HepG2 (cell line): Measurements from ENCODE around the gene ZNF547. TPM values are rescaled to one million over a fixed set of nuclear protein-coding genes. Genes with fewer than 3 reads are reported as not detected.

Source experiments
- ATF1 ChIP-seq: IDR thresholded peaks from 2 replicates; pipeline ENCODE4 v1.6.1; 2016; ENCODE audit warnings: mild to moderate bottlenecking, control low read depth
- ETV5 ChIP-seq: IDR thresholded peaks from 2 replicates; pipeline ENCODE4 v1.6.1; 2018; ENCODE audit warnings: missing biosample characterization, missing genetic modification reagents, inconsistent platforms, borderline replicate concordance
- FOXA1 ChIP-seq, 2 experiments: fragments of 450-650 bp in 1 of 2; sonication (generic) in 1 of 2; formaldehyde crosslinking in 1 of 2; IDR thresholded peaks; 2 replicates each; pipeline versions ENCODE4 v1.4.0 to v1.6.1; 2016 to 2020; ENCODE audit warnings: missing genetic modification reagents in 1 of 2
- HDAC1 ChIP-seq: sonication (generic); formaldehyde crosslinking; IDR thresholded peaks from 2 replicates; pipeline ENCODE4 v1.5.1; 2020; ENCODE audit warnings: mild to moderate bottlenecking, missing genetic modification reagents
- HMG20A ChIP-seq: IDR thresholded peaks from 2 replicates; pipeline ENCODE4 v1.6.1; 2016; ENCODE audit warnings: borderline replicate concordance
- NONO ChIP-seq, 2 experiments: fragments of 450-650 bp in 1 of 2; sonication (generic) in 1 of 2; formaldehyde crosslinking in 1 of 2; IDR thresholded peaks in 1 of 2; conservative IDR thresholded peaks in 1 of 2; 2 replicates each; pipeline versions ENCODE4 v1.6.1 to v1.8.0; 2017 to 2022; ENCODE audit warnings: mild to moderate bottlenecking in 1 of 2, missing genetic modification reagents in 1 of 2, moderate library complexity in 1 of 2
- NR2F6 ChIP-seq, 2 experiments: IDR thresholded peaks; 2 replicates each; pipeline ENCODE4 v1.6.1; 2016; ENCODE audit warnings: antibody characterized with exemption in 1 of 2, mild to moderate bottlenecking in 1 of 2
- SMC3 ChIP-seq: IDR thresholded peaks from 2 replicates; pipeline ENCODE4 v1.6.1; 2011; ENCODE audit warnings: low read length, improper control_type of control experiment
- TAF1 ChIP-seq: sonication (generic); formaldehyde crosslinking; IDR thresholded peaks from 2 replicates; pipeline ENCODE4 v1.4.0; 2020; ENCODE audit warnings: missing genetic modification reagents
- TEAD2 ChIP-seq: sonication (generic); formaldehyde crosslinking; IDR thresholded peaks from 2 replicates; pipeline ENCODE4 v1.9.0; 2021; ENCODE audit warnings: missing genetic modification reagents
- ZFX ChIP-seq: sonication (generic); formaldehyde crosslinking; IDR thresholded peaks from 2 replicates; pipeline ENCODE4 v1.4.0; 2020; ENCODE audit warnings: mild to moderate bottlenecking, low read depth, missing genetic modification reagents, moderate library complexity
- ZNF234 ChIP-seq: sonication (generic); formaldehyde crosslinking; conservative IDR thresholded peaks from 2 replicates; pipeline ENCODE4 v1.5.1; 2020; ENCODE audit warnings: mild to moderate bottlenecking, missing genetic modification reagents
- ZNF264 ChIP-seq: sonication (generic); formaldehyde crosslinking; IDR thresholded peaks from 2 replicates; pipeline ENCODE4 v1.4.0; 2020; ENCODE audit warnings: missing genetic modification reagents
- ZNF276 ChIP-seq: sonication (generic); formaldehyde crosslinking; IDR thresholded peaks from 2 replicates; pipeline ENCODE4 v1.4.0; 2020; ENCODE audit warnings: mild to moderate bottlenecking, low read depth, missing genetic modification reagents
- ZNF646 ChIP-seq: sonication (generic); formaldehyde crosslinking; IDR thresholded peaks from 2 replicates; pipeline ENCODE4 v1.9.0; 2021; ENCODE audit warnings: mild to moderate bottlenecking, missing genetic modification reagents
- ZNF746 ChIP-seq: sonication (generic); formaldehyde crosslinking; IDR thresholded peaks from 2 replicates; pipeline ENCODE4 v1.8.0; 2022; ENCODE audit warnings: mild to moderate bottlenecking, missing genetic modification reagents
- polyA plus RNA-seq, 8 experiments: library from polyadenylated mRNA; depleted of rRNA in 3 of 8; stranded (reverse) in 7 of 8; unstranded in 1 of 8; fragments of >200 nt; fragmentation: Illumina TruSeq in 4 of 8; extraction: Trizol in 4 of 8; gene quantifications; 2 replicates each; pipeline versions ENCODE4 v1.2.1 to v1.2.3, GENCODE V29; 2011 to 2016; ENCODE audit warnings: low read depth in 4 of 8, missing spikeins in 1 of 8, mixed read lengths in 1 of 8; ENCODE audit not compliant: insufficient read depth in 1 of 8
- total RNA-seq, 5 experiments: library from RNA; depleted of rRNA; stranded (reverse); fragments of >200 nt; fragmentation: Illumina TruSeq; extraction: Trizol; gene quantifications; 2 replicates each; pipeline ENCODE4 v1.2.3, GENCODE V29; 2016; ENCODE audit warnings: low read depth in 1 of 5
- TF ChIP-seq, protein P1 (sequence below): sonication (generic); formaldehyde crosslinking; IDR thresholded peaks from 2 replicates; pipeline ENCODE4 v1.5.1; 2020; ENCODE audit warnings: mild to moderate bottlenecking, moderate library complexity, missing genetic modification reagents

ZNF547 gene
- total and polyA plus RNA-seq, 2 of the 13 experiments (the other 11 are each of a cell fraction or from before 2014, with no cell fraction given), result 2.0 to 2.6 TPM

GRCh38 chr19:57320180-57321084, 42.9 kb upstream of the ZNF547 start, which contains the start of gene ZNF543 (continued):
- TF ChIP-seq ZNF276 (CRISPR knock-in tag) (no peak), NR2F6 (IDR thresholded peaks at IDR 0.05) (no peak), NR2F6 (CRISPR knock-in tag; IDR thresholded peaks at IDR 0.05) (no peak), NONO (IDR thresholded peaks at IDR 0.05) (no peak), NONO (CRISPR knock-in tag; conservative IDR thresholded peaks at IDR 0.05) (peak; percentile 67), TEAD2 (CRISPR knock-in tag) (no peak), ZNF646 (CRISPR knock-in tag) (no peak), FOXA1 (IDR thresholded peaks at IDR 0.05) (no peak), FOXA1 (CRISPR knock-in tag; IDR thresholded peaks at IDR 0.05) (no peak), SMC3 (no peak), HDAC1 (CRISPR knock-in tag) (peak; percentile 69; the same call in 1 of the 2 replicates), ZNF264 (CRISPR knock-in tag) (no peak), TAF1 (CRISPR knock-in tag) (peak; percentile 76; the same call in 1 of the 2 replicates), ZFX (CRISPR knock-in tag) (peak; percentile 99), ATF1 (CRISPR knock-in tag) (peak; percentile 95), HMG20A (CRISPR knock-in tag) (no peak), ZNF234 (CRISPR knock-in tag) (no peak), ZNF746 (no peak), ETV5 (peak; percentile 8; the same call in 1 of the 2 replicates)
- TF ChIP-seq, protein P1, sequence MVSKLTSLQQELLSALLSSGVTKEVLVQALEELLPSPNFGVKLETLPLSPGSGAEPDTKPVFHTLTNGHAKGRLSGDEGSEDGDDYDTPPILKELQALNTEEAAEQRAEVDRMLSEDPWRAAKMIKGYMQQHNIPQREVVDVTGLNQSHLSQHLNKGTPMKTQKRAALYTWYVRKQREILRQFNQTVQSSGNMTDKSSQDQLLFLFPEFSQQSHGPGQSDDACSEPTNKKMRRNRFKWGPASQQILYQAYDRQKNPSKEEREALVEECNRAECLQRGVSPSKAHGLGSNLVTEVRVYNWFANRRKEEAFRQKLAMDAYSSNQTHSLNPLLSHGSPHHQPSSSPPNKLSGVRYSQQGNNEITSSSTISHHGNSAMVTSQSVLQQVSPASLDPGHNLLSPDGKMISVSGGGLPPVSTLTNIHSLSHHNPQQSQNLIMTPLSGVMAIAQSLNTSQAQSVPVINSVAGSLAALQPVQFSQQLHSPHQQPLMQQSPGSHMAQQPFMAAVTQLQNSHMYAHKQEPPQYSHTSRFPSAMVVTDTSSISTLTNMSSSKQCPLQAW (CRISPR knock-in tag), result peak; percentile 90
